Measurements from ENCODE around the gene PNPLA7. TPM values are rescaled to one million over a fixed set of nuclear protein-coding genes. Genes with fewer than 3 reads are reported as not detected.

The PNPLA7 gene
- total RNA-seq, 1 donor from 2014 or later: 8.1 TPM

- intact Hi-C loops (cut with DNase I): no loop called here
- no peak for DNase-seq (ENCODE audit: low spot score)
These were observed 49.4 kb downstream of the PNPLA7 start for GRCh38 chr9:137500666-137501397.

GRCh38 chr9:137499858-137500661, 50.1 kb downstream of the PNPLA7 start:
- intact Hi-C loops (cut with DNase I): no loop called here
- DNase-seq (ENCODE audit: low spot score): no peak

GRCh38 chr9:137499416-137499815, 50.8 kb downstream of the PNPLA7 start:
- intact Hi-C loops (cut with DNase I): no loop called here
- no peak for DNase-seq (ENCODE audit: low spot score)

- DNase-seq (ENCODE audit: low spot score): no peak
- intact Hi-C loops (cut with DNase I): no loop called here
These were observed 51.5 kb downstream of the PNPLA7 start for GRCh38 chr9:137498720-137499150.

GRCh38 chr9:137497921-137498719, 52.1 kb downstream of the PNPLA7 start:
- DNase-seq (ENCODE audit: low spot score): no peak
- intact Hi-C loops (cut with DNase I): no loop called here

- no peak for DNase-seq (ENCODE audit: low spot score)
- intact Hi-C loops (cut with DNase I): no loop called here
These were observed 53.4 kb downstream of the PNPLA7 start for GRCh38 chr9:137496601-137497375.

- DNase-seq (ENCODE audit: low spot score): no peak
- intact Hi-C loops (cut with DNase I): no loop called here
These were observed 55.5 kb downstream of the PNPLA7 start for GRCh38 chr9:137494550-137495351.

- DNase-seq (ENCODE audit: low spot score): no peak
- intact Hi-C loops (cut with DNase I): no loop called here
These were observed 56.1 kb downstream of the PNPLA7 start for GRCh38 chr9:137494104-137494544.

- intact Hi-C loops (cut with DNase I): no loop called here
- DNase-seq (ENCODE audit: low spot score): no peak
These were observed 56.7 kb downstream of the PNPLA7 start for GRCh38 chr9:137493364-137494103.

- intact Hi-C loops (cut with DNase I): no loop called here
- DNase-seq (ENCODE audit: low spot score): no peak
These were observed 57.5 kb downstream of the PNPLA7 start for GRCh38 chr9:137492464-137493363.

- intact Hi-C loops (cut with DNase I): no loop called here
- no peak for DNase-seq (ENCODE audit: low spot score)
These were observed 58.3 kb downstream of the PNPLA7 start for GRCh38 chr9:137491735-137492432.

GRCh38 chr9:137490532-137491186, 59.5 kb downstream of the PNPLA7 start:
- no peak for DNase-seq (ENCODE audit: low spot score)
- intact Hi-C loops (cut with DNase I): no loop called here

- DNase-seq (ENCODE audit: low spot score): no peak
- intact Hi-C loops (cut with DNase I): no loop called here
These were observed 61.3 kb downstream of the PNPLA7 start for GRCh38 chr9:137488906-137489305.

- no peak for DNase-seq (ENCODE audit: low spot score)
These were observed 61.9 kb downstream of the PNPLA7 start for GRCh38 chr9:137488327-137488653.

GRCh38 chr9:137487454-137488326, 62.5 kb downstream of the PNPLA7 start:
- no peak for DNase-seq (ENCODE audit: low spot score)
- intact Hi-C loops (cut with DNase I): no loop called here

More at GRCh38 chr9:137488327-137488653, 61.9 kb downstream of the PNPLA7 start:
- intact Hi-C loops (cut with DNase I): no loop called here

Measured in cardiac septum (tissue), 1 donor.